Hematopoietic multipotent progenitor cell treated with erythropoietin and hydrocortisone succinate and interleukin-3 and kit ligand, for 4 days (in vitro differentiated cells): ENCODE results near the gene CNMD.

ENCODE experiments used
- DNase-seq: peaks from one replicate; pipeline ENCODE4 v3.0.0-alpha.2; 2015

CNMD gene

GRCh38 chr13:52739468-52740071, at the start of gene CNMD:
CNMD (minus strand) TSS chr13:52739820; CDS start chr13:52739701, 119 bp downstream.
- no peak for DNase-seq

- DNase-seq = no peak
Observed at GRCh38 chr13:52788011-52788410, 48.4 kb upstream of the CNMD start.

- DNase-seq = no peak
Observed at GRCh38 chr13:52787235-52787634, 47.6 kb upstream of the CNMD start.

GRCh38 chr13:52786766-52787165, 47.1 kb upstream of the CNMD start:
- DNase-seq = no peak

GRCh38 chr13:52785739-52786138, 46.1 kb upstream of the CNMD start:
- no peak for DNase-seq

- no peak for DNase-seq
Observed at GRCh38 chr13:52784591-52785340, 45.1 kb upstream of the CNMD start.

GRCh38 chr13:52783943-52784342, 44.3 kb upstream of the CNMD start:
- DNase-seq = no peak

GRCh38 chr13:52782471-52783448, 43.1 kb upstream of the CNMD start:
- no peak for DNase-seq

- DNase-seq = no peak
Observed at GRCh38 chr13:52780611-52781010, 41.0 kb upstream of the CNMD start.

- DNase-seq = no peak
Observed at GRCh38 chr13:52780092-52780491, 40.5 kb upstream of the CNMD start.

- DNase-seq = no peak
Observed at GRCh38 chr13:52779103-52779502, 39.5 kb upstream of the CNMD start.

- DNase-seq = no peak
Observed at GRCh38 chr13:52776726-52777125, 37.1 kb upstream of the CNMD start.

- DNase-seq = no peak
Observed at GRCh38 chr13:52775511-52775910, 35.9 kb upstream of the CNMD start.

GRCh38 chr13:52767949-52768516, 28.4 kb upstream of the CNMD start:
- no peak for DNase-seq

- no peak for DNase-seq
Observed at GRCh38 chr13:52765611-52766390, 26.2 kb upstream of the CNMD start.

- no peak for DNase-seq
Observed at GRCh38 chr13:52760077-52760476, 20.5 kb upstream of the CNMD start.

- DNase-seq = no peak
Observed at GRCh38 chr13:52758114-52758513, 18.5 kb upstream of the CNMD start.

- no peak for DNase-seq
Observed at GRCh38 chr13:52751196-52751595, 11.6 kb upstream of the CNMD start.

GRCh38 chr13:52750713-52751112, 11.1 kb upstream of the CNMD start:
- DNase-seq = no peak

GRCh38 chr13:52749419-52749818, 9.8 kb upstream of the CNMD start:
- DNase-seq = no peak

GRCh38 chr13:52746141-52746540, 6.5 kb upstream of the CNMD start:
- no peak for DNase-seq

- DNase-seq = no peak
Observed at GRCh38 chr13:52744842-52745375, 5.3 kb upstream of the CNMD start.
